Measurements from ENCODE around the gene TXNRD1.

Gene TXNRD1

DNA sequence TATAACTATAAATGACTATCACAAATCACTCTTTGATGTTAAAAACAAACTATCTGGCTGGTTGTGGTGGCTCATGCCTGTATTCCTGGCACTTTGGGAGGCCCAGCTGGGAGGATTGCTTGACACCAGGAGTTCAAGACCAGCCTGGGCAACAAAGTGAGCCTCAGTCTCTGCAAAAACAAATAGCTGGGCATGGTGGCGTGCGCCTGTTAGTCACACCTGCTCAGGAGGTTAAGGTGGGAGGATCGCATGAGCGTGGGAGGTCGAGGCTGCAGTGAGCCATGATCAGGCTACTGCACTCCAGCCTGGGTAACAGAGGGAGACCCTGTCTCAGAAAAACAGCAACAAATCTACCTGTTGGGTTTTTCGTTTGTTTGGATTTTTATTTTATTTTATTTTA, 5.4 kb downstream of the TXNRD1 start:
- TF ChIP-seq CTCF (IDR thresholded peaks at IDR 0.05; ENCODE audit: low read length, missing control alignments): no peak
- H3K4me3 ChIP-seq (replicated peaks; ENCODE audit: low read depth, low read length): no peak overlapping the region
- DNase-seq (ENCODE audit: low read depth): no peak

GRCh38 chr12:104222976-104223375, 7.4 kb downstream of the TXNRD1 start:
- DNase-seq (ENCODE audit: low read depth): no peak
- no peak overlapping the region for H3K4me3 ChIP-seq (replicated peaks; ENCODE audit: low read depth, low read length)
- TF ChIP-seq CTCF (IDR thresholded peaks at IDR 0.05; ENCODE audit: low read length, missing control alignments): no peak

DNA sequence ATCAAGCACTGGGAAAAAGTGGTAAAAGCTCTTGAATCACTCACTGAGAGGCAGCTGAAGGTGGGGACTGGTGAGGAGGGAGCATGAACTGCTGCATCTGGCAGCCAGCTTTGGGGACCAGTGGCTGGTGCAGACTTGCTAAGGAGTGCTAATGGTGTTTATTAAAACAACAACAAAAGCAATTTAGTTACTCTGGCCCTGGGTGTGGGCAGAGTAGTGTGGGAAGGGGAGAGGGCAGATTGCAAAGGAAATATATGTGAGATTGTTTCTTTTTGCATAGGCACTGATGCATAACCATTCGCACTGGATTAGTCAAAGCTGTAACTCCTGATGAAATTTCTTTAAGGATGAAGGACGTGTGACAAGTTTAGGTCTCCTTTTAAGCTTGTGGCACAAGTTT, 8.1 kb downstream of the TXNRD1 start:
- H3K4me3 ChIP-seq (replicated peaks; ENCODE audit: low read depth, low read length): no peak overlapping the region
- no peak for DNase-seq (ENCODE audit: low read depth)
- no peak for TF ChIP-seq CTCF (IDR thresholded peaks at IDR 0.05; ENCODE audit: low read length, missing control alignments)

GRCh38 chr12:104226672-104227071, 11.1 kb downstream of the TXNRD1 start:
- no peak for TF ChIP-seq CTCF (IDR thresholded peaks at IDR 0.05; ENCODE audit: low read length, missing control alignments)
- no peak overlapping the region for H3K4me3 ChIP-seq (replicated peaks; ENCODE audit: low read depth, low read length)

DNA sequence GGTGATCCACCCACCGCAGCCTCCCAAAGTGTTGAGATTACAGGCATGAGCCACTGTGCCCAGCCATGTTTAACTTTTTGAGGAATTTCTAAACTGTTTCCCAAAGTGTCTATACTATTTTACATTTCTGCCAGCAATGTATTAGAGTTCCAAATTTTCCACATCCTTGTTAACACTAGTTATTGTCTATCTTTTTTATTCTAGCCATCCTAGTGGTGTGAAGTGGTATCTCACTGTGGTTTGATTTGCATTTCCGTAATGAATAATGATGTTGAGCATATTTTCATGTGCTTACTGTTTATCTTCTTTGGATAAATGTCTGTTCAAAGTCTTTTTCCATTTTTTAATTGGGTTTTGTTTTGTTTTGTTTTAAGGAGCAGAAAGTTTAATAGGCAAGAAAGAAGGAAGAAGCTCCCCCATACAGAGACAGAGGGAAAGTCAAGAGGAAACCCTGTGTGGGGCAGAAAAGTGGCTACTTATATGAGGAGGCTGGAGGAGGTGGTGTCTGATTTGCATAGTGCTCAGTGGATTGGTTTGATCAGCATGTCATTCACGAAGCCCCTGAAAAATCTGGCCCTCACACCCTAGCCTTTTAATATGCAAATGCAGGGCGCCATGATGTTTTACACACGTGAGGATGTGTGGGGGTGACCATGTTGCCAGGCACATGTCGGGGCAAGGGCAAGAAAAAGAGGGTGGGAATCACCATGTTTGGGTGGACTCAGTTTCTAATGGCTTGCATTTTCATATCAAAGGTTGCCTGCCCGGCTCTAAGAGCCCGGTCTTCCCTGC, 14.9 kb downstream of the TXNRD1 start:
- no peak for TF ChIP-seq CTCF (IDR thresholded peaks at IDR 0.05; ENCODE audit: low read length, missing control alignments)
- H3K4me3 ChIP-seq (replicated peaks; ENCODE audit: low read depth, low read length): no peak overlapping the region
- no peak for DNase-seq (ENCODE audit: low read depth)

More at GRCh38 chr12:104226672-104227071, 11.1 kb downstream of the TXNRD1 start:
- peak; percentile 76 for DNase-seq (ENCODE audit: low read depth)

- no peak for DNase-seq (ENCODE audit: low read depth)
- TF ChIP-seq CTCF (IDR thresholded peaks at IDR 0.05; ENCODE audit: low read length, missing control alignments): no peak
- H3K4me3 ChIP-seq (replicated peaks; ENCODE audit: low read depth, low read length): no peak overlapping the region
Measured at GRCh38 chr12:104232609-104233280, 17.2 kb downstream of the TXNRD1 start.
